Umbilical cord (tissue), 2 donors: ENCODE measurements around the gene ENPP3. TPM values are rescaled to one million over a fixed set of nuclear protein-coding genes. Genes with fewer than 3 reads are reported as not detected.
A peak's percentile ranks its signal among the peaks of the same experiment; 100 is the strongest.

Source experiments
- DNase-seq: peaks from one replicate; pipeline ENCODE4 v3.0.0-alpha.2; 2015; ENCODE audit warnings: low spot score
- total RNA-seq: library from RNA; depleted of rRNA; stranded (reverse); fragments of >200 nt; gene quantifications from one replicate; pipeline ENCODE4 v1.2.3, GENCODE V29; 2014; ENCODE audit warnings: low replicate concordance; ENCODE audit not compliant: insufficient read depth

Gene ENPP3
- total RNA-seq = not detected

GRCh38 chr6:131636880-131637792, at the start of gene ENPP3:
Gene ENPP3 (plus strand): TSS chr6:131637302. CDS start chr6:131637385, 83 bp downstream.
- DNase-seq = no peak

GRCh38 chr6:131587909-131588308, 49.2 kb upstream of the ENPP3 start:
- DNase-seq = no peak

- no peak for DNase-seq
These were observed 48.5 kb upstream of the ENPP3 start for GRCh38 chr6:131588643-131589042.

- DNase-seq = no peak
These were observed 44.2 kb upstream of the ENPP3 start for GRCh38 chr6:131592935-131593334.

- DNase-seq = no peak
These were observed 43.0 kb upstream of the ENPP3 start for GRCh38 chr6:131594074-131594473.

GRCh38 chr6:131597446-131597845, 39.7 kb upstream of the ENPP3 start:
- no peak for DNase-seq

GRCh38 chr6:131600716-131601115, 36.4 kb upstream of the ENPP3 start:
- DNase-seq = no peak

GRCh38 chr6:131602781-131603312, 34.3 kb upstream of the ENPP3 start:
- no peak for DNase-seq

- no peak for DNase-seq
These were observed 23.7 kb upstream of the ENPP3 start for GRCh38 chr6:131613296-131613925.

GRCh38 chr6:131615275-131615674, 21.8 kb upstream of the ENPP3 start:
- no peak for DNase-seq

GRCh38 chr6:131627724-131628682, 9.1 kb upstream of the ENPP3 start, which contains the start of gene MED23:
Gene MED23 (minus strand): TSS chr6:131628242. CDS start chr6:131628049, 193 bp downstream.
- peak; percentile 96 for DNase-seq

- DNase-seq = no peak
These were observed 8.4 kb upstream of the ENPP3 start for GRCh38 chr6:131628726-131629125.

GRCh38 chr6:131629651-131630050, 7.5 kb upstream of the ENPP3 start:
- DNase-seq = peak; percentile 3

- no peak for DNase-seq
These were observed 5.3 kb upstream of the ENPP3 start for GRCh38 chr6:131631625-131632289.

GRCh38 chr6:131635384-131636340, 1.4 kb upstream of the ENPP3 start:
- no peak for DNase-seq

GRCh38 chr6:131638013-131638412, 911 bp downstream of the ENPP3 start:
- no peak for DNase-seq

GRCh38 chr6:131640100-131640499, 3.0 kb downstream of the ENPP3 start:
- DNase-seq = no peak

- no peak for DNase-seq
These were observed 3.5 kb downstream of the ENPP3 start for GRCh38 chr6:131640576-131640975.

- no peak for DNase-seq
These were observed 4.5 kb downstream of the ENPP3 start for GRCh38 chr6:131641554-131641953.

GRCh38 chr6:131642565-131642964, 5.5 kb downstream of the ENPP3 start:
- DNase-seq = no peak
